AG08396 (cell line): Measurements from ENCODE around the gene KRTAP24-1.

ENCODE experiments used
- DNase-seq: peaks from one replicate; pipeline ENCODE4 v3.0.0; 2012; ENCODE audit warnings: low spot score, mixed read lengths

The KRTAP24-1 gene

GRCh38 chr21:30234050-30234449 lies 48.7 kb downstream of the KRTAP24-1 start:
- no peak for DNase-seq

DNA sequence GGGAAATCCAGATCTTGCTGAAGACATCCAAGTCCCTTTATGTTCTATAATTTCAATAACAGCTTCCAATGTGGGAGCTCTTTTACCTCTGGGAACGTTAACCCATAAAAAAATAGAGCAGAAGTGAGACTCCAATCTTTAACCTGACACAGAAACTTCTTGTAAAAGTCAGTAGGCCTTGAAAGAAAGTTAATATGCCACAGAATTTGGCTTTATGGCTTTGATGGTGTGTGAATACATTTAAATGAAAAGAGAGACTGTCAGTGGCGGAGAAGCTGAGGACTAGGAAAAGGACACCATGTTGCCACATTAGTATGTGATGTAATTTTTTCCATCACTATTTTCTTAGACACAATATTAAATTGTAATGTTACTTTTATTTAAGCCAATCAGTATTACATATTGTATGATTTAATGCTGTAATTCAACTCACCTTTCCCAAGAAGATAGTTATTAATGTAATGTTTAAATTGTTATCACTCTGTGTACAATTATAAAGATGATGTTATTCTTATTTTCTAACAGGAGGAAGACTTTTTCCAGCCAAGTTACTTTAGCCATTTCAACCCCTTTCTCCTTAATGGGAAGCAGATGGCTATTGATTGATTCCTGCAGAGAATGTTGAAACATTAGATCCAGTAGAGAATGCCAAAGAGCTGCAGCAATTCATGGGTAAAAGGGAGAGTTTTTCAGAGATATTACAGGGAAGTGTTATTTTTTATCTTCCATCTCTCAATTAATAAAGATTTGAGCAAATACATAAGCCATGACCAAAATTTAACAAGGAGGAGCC lies 49.3 kb downstream of the KRTAP24-1 start:
- no peak for DNase-seq

DNA sequence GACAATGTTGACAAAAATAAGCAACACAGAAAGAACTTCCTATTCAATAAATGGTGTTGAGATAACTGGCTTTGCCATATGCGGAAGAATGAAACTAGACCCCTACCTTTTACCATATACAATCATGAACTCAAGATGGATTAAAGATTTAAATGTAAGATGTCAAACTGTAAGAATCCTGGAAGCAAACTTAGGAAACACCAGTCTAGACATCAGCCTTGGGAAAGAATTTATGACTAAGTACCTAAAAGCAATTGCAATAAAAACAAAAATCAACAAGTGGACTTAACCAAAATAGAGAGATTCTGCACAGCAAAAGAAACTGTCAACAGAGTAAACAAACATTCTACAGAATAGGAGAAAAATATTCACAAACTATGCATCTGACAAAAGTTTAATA lies 50.7 kb downstream of the KRTAP24-1 start:
- no peak for DNase-seq
